ENCODE measurements around the gene IVNS1ABP.

IVNS1ABP gene

GRCh38 chr1:185284116-185284515, 32.9 kb downstream of the IVNS1ABP start:
- no peak overlapping the region for H3K4me3 ChIP-seq (replicated peaks; ENCODE audit: insufficient read depth, low read length)
- DNase-seq (ENCODE audit: low read depth in 1 of 2, low spot score in 1 of 2): no peak
- H3K27me3 ChIP-seq (ENCODE audit: insufficient read depth, poor library complexity, severe bottlenecking): no peaks in the 10 kb centered on the region
- H3K27ac ChIP-seq (replicated peaks): no peak overlapping the region
- TF ChIP-seq SPI1 (IDR thresholded peaks at IDR 0.05; ENCODE audit: borderline replicate concordance, low read depth): no peak
- TF ChIP-seq POLR2AphosphoS5 (IDR thresholded peaks at IDR 0.05; ENCODE audit: low read depth): no peak
- no peak for TF ChIP-seq GABPA (IDR thresholded peaks at IDR 0.05; ENCODE audit: low read depth)
- TF ChIP-seq, protein P1, sequence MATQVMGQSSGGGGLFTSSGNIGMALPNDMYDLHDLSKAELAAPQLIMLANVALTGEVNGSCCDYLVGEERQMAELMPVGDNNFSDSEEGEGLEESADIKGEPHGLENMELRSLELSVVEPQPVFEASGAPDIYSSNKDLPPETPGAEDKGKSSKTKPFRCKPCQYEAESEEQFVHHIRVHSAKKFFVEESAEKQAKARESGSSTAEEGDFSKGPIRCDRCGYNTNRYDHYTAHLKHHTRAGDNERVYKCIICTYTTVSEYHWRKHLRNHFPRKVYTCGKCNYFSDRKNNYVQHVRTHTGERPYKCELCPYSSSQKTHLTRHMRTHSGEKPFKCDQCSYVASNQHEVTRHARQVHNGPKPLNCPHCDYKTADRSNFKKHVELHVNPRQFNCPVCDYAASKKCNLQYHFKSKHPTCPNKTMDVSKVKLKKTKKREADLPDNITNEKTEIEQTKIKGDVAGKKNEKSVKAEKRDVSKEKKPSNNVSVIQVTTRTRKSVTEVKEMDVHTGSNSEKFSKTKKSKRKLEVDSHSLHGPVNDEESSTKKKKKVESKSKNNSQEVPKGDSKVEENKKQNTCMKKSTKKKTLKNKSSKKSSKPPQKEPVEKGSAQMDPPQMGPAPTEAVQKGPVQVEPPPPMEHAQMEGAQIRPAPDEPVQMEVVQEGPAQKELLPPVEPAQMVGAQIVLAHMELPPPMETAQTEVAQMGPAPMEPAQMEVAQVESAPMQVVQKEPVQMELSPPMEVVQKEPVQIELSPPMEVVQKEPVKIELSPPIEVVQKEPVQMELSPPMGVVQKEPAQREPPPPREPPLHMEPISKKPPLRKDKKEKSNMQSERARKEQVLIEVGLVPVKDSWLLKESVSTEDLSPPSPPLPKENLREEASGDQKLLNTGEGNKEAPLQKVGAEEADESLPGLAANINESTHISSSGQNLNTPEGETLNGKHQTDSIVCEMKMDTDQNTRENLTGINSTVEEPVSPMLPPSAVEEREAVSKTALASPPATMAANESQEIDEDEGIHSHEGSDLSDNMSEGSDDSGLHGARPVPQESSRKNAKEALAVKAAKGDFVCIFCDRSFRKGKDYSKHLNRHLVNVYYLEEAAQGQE (IDR thresholded peaks at IDR 0.05; ENCODE audit: insufficient replicate concordance, low read depth): no peak
- no peak for TF ChIP-seq CTCF (IDR thresholded peaks at IDR 0.05; ENCODE audit: insufficient read depth, low read length)

- Histone ChIP-seq H3K27me3 (ENCODE audit: insufficient read depth, poor library complexity, severe bottlenecking) (no peaks in the 10 kb centered on the region), H3K4me3 (replicated peaks; ENCODE audit: insufficient read depth, low read length) (no peak overlapping the region), H3K27ac (replicated peaks) (no peak overlapping the region)
- DNase-seq (ENCODE audit: low read depth in 1 of 2, low spot score in 1 of 2): no peak
- TF ChIP-seq, protein P1 (IDR thresholded peaks at IDR 0.05; ENCODE audit: insufficient replicate concordance, low read depth): no peak
- TF ChIP-seq SPI1 (IDR thresholded peaks at IDR 0.05; ENCODE audit: borderline replicate concordance, low read depth): no peak
- TF ChIP-seq CTCF (IDR thresholded peaks at IDR 0.05; ENCODE audit: insufficient read depth, low read length): no peak
- TF ChIP-seq GABPA (IDR thresholded peaks at IDR 0.05; ENCODE audit: low read depth): no peak
- TF ChIP-seq POLR2AphosphoS5 (IDR thresholded peaks at IDR 0.05; ENCODE audit: low read depth): no peak
These were observed 35.8 kb downstream of the IVNS1ABP start for GRCh38 chr1:185281245-185281644.

DNA sequence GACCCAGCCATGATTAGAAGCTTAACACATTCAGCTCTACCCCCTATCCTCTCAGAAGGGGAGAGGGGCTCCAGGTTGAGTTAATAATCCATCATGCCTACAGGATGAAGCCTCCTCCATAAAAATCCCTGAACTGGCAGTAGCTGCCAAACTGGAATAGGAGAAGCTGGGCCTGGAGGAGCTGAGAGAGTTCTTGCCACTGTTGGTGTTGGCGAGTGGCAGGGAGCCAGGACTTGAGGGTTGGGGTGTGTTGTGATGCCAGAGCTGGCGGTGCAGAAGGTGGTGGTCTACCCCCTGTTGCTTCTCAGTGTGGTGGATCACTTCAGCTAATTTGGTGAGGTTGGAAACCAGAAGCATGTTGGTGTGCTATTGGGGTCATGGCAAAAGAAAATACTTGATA, 36.5 kb downstream of the IVNS1ABP start:
- no peaks in the 10 kb centered on the region for H3K27me3 ChIP-seq (ENCODE audit: insufficient read depth, poor library complexity, severe bottlenecking)
- no peak for DNase-seq (ENCODE audit: low read depth in 1 of 2, low spot score in 1 of 2)
- H3K4me3 ChIP-seq (replicated peaks; ENCODE audit: insufficient read depth, low read length): no peak overlapping the region
- TF ChIP-seq, protein P1 (IDR thresholded peaks at IDR 0.05; ENCODE audit: insufficient replicate concordance, low read depth): no peak
- TF ChIP-seq SPI1 (IDR thresholded peaks at IDR 0.05; ENCODE audit: borderline replicate concordance, low read depth) (no peak), CTCF (IDR thresholded peaks at IDR 0.05; ENCODE audit: insufficient read depth, low read length) (no peak), POLR2AphosphoS5 (IDR thresholded peaks at IDR 0.05; ENCODE audit: low read depth) (no peak), GABPA (IDR thresholded peaks at IDR 0.05; ENCODE audit: low read depth) (no peak)
- H3K27ac ChIP-seq (replicated peaks): no peak overlapping the region
